HTERT RPE-1 (cell line): ENCODE measurements around the gene NAGPA.
"Not testable (repeated sequence)": the region's sequence is repeated elsewhere in the genome, so short reads cannot be mapped to it uniquely, and the experiment has no call there.

Source experiments
- in situ Hi-C: fragments of 300-500 bp; cut with MboI; formaldehyde crosslinking; loops from 4 replicates; pipeline ENCODE4 v1.14.3; 2020; ENCODE audit warnings: low sequenced_read_pairs

The NAGPA gene

DNA sequence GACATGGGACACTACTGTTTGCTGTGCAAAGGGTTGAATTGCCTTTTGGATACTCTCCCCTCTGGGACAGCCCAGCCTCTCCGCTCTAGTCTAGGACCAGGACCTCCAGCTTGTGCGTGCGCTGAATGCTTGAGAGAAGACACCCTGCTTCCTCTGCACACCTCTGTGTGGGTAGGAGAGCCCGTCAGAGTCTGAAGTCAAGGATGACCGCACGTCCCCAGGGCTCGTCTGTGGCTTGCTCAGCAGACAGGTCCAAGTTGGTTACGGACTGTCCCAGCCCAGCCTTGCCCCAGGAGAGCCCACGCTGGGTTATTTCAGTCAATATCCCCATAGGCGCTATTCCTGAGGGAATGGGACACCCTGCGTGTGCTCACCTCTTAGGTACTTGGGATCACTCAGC lies 28.3 kb upstream of the NAGPA start:
- in situ Hi-C loops: no loop called here

GRCh38 chr16:5060073-5060641 lies 26.4 kb upstream of the NAGPA start:
- in situ Hi-C loops: no loop called here

DNA sequence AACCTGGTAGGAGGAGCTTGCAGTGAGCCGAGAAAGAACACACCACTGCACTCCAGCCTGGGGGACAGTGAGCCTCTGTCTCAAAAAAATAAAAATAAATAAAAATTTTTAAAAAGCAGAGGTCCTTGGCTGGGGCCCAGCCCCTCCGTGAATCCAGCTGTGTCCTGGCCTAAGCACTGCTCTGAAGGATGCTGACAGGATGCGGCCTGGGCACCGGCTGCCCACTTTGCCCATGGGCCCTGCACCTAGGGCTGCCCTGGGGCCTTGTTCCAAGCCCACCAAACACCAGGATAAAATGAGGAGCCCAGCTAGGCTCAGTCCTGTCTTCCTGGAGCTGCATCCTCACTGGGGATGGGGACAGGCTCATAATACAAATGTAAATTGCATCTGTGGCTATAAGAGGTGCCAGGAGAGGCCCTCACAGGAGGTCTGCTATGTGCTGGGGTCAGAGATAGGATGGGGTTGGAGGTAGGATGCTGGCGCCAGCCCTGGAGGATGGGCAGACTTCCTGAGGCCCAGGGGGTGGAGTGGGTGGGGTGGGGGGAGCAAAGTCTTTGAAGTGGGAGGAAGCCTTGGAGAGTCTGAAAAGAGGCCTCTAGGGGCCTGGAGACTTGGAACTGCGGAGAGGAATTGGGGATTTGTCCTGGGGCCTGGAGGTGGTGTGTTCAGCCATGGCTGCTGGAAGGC lies 25.8 kb upstream of the NAGPA start:
- in situ Hi-C loops: no loop called here

DNA sequence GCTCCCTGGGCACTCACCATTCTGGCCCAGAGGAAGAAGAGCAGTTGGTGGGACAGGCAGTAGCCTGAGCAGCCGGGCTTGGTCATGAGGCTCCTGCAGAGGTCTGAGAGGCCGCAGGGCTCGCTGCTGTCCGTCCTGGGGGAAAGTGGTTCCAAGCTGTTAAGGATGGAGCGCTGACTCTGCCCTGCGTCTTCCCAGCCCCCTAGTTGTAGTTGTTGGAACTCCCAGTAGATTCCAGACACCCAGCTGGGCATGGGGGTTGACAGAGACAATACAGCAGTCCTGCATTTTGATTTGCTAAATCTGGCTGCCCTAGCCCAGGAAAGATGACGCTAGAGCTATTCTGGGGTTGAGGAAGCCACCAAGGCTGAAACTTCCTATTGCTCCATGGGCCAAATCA lies 24.7 kb upstream of the NAGPA start:
- in situ Hi-C loops: no loop called here

- in situ Hi-C loops: no loop called here
These were observed 22.6 kb upstream of the NAGPA start for GRCh38 chr16:5056352-5056751.

- in situ Hi-C loops: no loop called here
These were observed 21.4 kb upstream of the NAGPA start for GRCh38 chr16:5054876-5055865.

- in situ Hi-C loops: no loop called here
These were observed 13.2 kb upstream of the NAGPA start for GRCh38 chr16:5046914-5047313.

GRCh38 chr16:5045499-5046115 lies 11.9 kb upstream of the NAGPA start:
- in situ Hi-C loops: no loop called here

- in situ Hi-C loops: not testable (repeated sequence)
These were observed 10.8 kb upstream of the NAGPA start for GRCh38 chr16:5044581-5044980.

GRCh38 chr16:5044011-5044540 lies 10.3 kb upstream of the NAGPA start:
- in situ Hi-C loops: no loop called here

- in situ Hi-C loops: no loop called here
These were observed 8.9 kb upstream of the NAGPA start for GRCh38 chr16:5042574-5043171.

DNA sequence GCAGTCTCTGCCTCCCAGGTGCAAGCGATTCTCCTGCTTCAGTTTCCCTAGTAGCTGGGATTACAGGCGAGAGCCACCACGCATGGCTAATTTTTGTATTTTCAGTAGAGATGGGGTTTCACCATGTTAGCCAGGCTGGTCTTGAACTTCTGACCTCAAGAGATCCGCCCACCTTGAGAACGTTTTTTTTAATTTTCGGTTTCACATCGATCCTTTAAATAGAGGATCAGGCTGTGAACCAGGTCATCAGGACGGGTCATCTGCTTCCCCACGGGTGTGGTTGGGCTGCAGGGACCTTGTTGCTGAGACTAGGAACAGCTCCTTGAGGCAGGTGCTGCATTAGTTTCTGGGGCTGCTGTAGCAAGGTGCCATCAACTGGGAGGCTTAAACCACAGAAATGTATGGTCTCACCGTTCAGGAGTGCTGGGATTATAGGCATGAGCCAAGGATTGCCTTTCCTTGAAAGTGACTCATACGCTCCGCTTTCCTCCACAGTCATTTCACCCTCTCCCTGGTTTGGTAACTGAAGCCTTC lies 7.9 kb upstream of the NAGPA start:
- in situ Hi-C loops: no loop called here

DNA sequence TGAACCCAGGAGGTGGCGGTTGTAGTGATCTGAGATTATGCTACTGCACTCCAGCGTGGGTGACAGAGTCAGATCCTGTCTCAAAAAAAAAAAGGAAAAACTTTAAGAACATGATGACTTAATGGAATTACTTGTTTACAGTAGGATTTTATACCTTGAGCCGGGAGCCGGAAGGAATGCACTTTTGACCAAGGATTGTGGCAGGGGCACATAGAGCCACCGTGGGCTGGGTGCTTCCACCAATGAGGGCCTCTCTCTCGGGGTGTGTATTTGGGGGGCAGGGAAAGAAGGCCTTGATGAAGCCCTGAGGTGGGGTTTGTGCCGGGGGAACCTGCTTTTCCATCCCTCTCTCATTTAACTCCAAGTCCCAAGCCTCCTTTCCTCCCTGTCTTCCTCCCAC lies 6.7 kb upstream of the NAGPA start:
- in situ Hi-C loops: no loop called here

GRCh38 chr16:5036228-5037156 lies 2.8 kb upstream of the NAGPA start:
- in situ Hi-C loops: no loop called here

GRCh38 chr16:5035909-5036227 lies 2.1 kb upstream of the NAGPA start:
- in situ Hi-C loops: no loop called here

- in situ Hi-C loops: no loop called here
These were observed 410 bp upstream of the NAGPA start for GRCh38 chr16:5034167-5034523.

DNA sequence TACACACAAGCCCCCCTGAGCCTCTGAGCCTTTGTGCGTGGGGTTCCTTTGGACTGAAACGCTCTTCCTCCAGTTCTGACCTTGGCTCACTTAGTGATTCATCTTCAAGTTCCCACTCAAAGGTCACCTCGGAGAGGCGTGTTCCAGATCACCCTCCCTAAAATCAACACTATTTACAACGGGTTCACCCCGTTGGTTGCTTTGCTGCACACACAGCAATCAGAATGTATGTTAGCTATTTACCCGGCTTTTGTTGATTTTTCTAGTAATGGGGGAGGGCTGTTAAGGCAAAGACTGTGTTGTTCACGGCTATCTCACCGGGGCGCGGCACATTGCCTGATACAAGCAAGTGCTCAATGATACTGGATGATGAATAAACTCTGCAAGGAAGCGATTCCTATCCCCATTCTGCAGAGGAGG lies 977 bp downstream of the NAGPA start:
- in situ Hi-C loops: no loop called here

- in situ Hi-C loops: no loop called here
These were observed 2.1 kb downstream of the NAGPA start for GRCh38 chr16:5031601-5032000.

- in situ Hi-C loops: no loop called here
These were observed 3.4 kb downstream of the NAGPA start for GRCh38 chr16:5030251-5030870.
